GM12878 (cell line): ENCODE measurements around the gene ADRB1. TPM values are rescaled to one million over a fixed set of nuclear protein-coding genes. Genes with fewer than 3 reads are reported as not detected.
A peak's percentile ranks its signal among the peaks of the same experiment; 100 is the strongest.

Source experiments
- ATAC-seq: fragments of 200-7000 bp; cut with Tn5 transposase; 3 replicates; pipeline ENCODE4 v1.9.1; 2020; ENCODE audit warnings: mild to moderate bottlenecking, moderate library complexity
- BruUV-seq: library from RNA; stranded (reverse); fragments of 400-500 nt; replicated peaks from 2 replicates; lab custom pipeline; 2021; lab: Mats Ljungman, UMichigan
- CTCF ChIA-PET: fragments of 300-600 bp; sonication (Branson Sonifier 250); formaldehyde crosslinking; extraction: SDS; loops from one replicate; lab custom pipeline; 2021; ENCODE audit warnings: inconsistent platforms; lab: Yijun Ruan, JAX
- POLR2A ChIA-PET: fragments of 350-600 bp; formaldehyde crosslinking; extraction: SDS; loops from one replicate; lab custom pipeline; 2021; ENCODE audit warnings: inconsistent platforms; lab: Charles Lee
- RAD21 ChIA-PET: fragments of 300-600 bp; sonication (Branson Sonifier 250); formaldehyde crosslinking; loops from one replicate; lab custom pipeline; 2023; ENCODE audit warnings: antibody characterized with exemption; ENCODE audit not compliant: unreplicated experiment; lab: Charles Lee
- SMC1A ChIA-PET: fragments of 300-600 bp; sonication (Branson Sonifier 250); formaldehyde crosslinking; loops from one replicate; lab custom pipeline; 2023; ENCODE audit not compliant: unreplicated experiment, uncharacterized antibody; lab: Charles Lee
- DNase-seq: peaks from one replicate; pipeline ENCODE4 v3.0.0-alpha.2; 2011; ENCODE audit warnings: low read depth, low spot score
- FAIRE-seq: peaks from 3 replicates; lab custom pipeline; 2011; peaks lifted over from hg19 to GRCh38; lab: Jason Lieb, UNC
- H2AFZ ChIP-seq: 2 replicates; pipeline ENCODE4 v1.6.0; 2011; ENCODE audit warnings: low read depth, low read length, control low read depth; ENCODE audit not compliant: control insufficient read depth
- H3K27ac ChIP-seq: 2 replicates; pipeline ENCODE4 v1.5.1; 2011; ENCODE audit warnings: control low read depth; ENCODE audit not compliant: control insufficient read depth, insufficient read depth
- H3K27me3 ChIP-seq, 2 experiments: replicated peaks in 1 of 2; 2 replicates each; pipeline versions ENCODE4 v1.6.0 to v1.6.1; 2011; ENCODE audit warnings: low read length in 1 of 2; ENCODE audit not compliant: control insufficient read depth in 2 of 2, insufficient read depth in 2 of 2
- H3K36me3 ChIP-seq, 2 experiments: 2 replicates each; pipeline ENCODE4 v1.5.1; 2011; ENCODE audit warnings: low read length in 1 of 2; ENCODE audit not compliant: control insufficient read depth in 2 of 2, insufficient read depth in 2 of 2
- H3K4me1 ChIP-seq: 2 replicates; pipeline ENCODE4 v1.6.1; 2011; ENCODE audit warnings: mild to moderate bottlenecking, low read length, moderate library complexity, mixed read lengths; ENCODE audit not compliant: control insufficient read depth, insufficient read depth
- H3K4me2 ChIP-seq: 2 replicates; pipeline ENCODE4 v1.6.0; 2011; ENCODE audit warnings: control low read depth; ENCODE audit not compliant: control insufficient read depth, insufficient read depth
- H3K4me3 ChIP-seq: fragments of 200-600 bp; sonication (generic); 2 replicates; pipeline ENCODE4 v1.5.1; 2016
- H3K79me2 ChIP-seq: 2 replicates; pipeline ENCODE4 v1.6.0; 2011; ENCODE audit warnings: low read length; ENCODE audit not compliant: control insufficient read depth, insufficient read depth
- H3K9ac ChIP-seq: 2 replicates; pipeline ENCODE4 v1.8.0; 2011; ENCODE audit warnings: low read length, control low read depth, mixed read lengths; ENCODE audit not compliant: control insufficient read depth, insufficient read depth
- H3K9me3 ChIP-seq: replicated peaks from 3 replicates; pipeline ENCODE4 v1.5.1; 2011; ENCODE audit warnings: mild to moderate bottlenecking, low read length; ENCODE audit not compliant: control insufficient read depth, insufficient read depth
- H4K20me1 ChIP-seq: 2 replicates; pipeline ENCODE4 v1.6.0; 2011; ENCODE audit not compliant: control insufficient read depth, insufficient read depth
- CHD1 ChIP-seq: IDR thresholded peaks from 2 replicates; pipeline ENCODE4 v1.6.1; 2012; ENCODE audit warnings: low read depth, low read length, improper control_type of control experiment
- CREB1 ChIP-seq: IDR thresholded peaks from 2 replicates; pipeline ENCODE4 v1.6.1; 2012; ENCODE audit warnings: low read depth, mild to moderate bottlenecking, inconsistent platforms
- CREM ChIP-seq: IDR thresholded peaks from 2 replicates; pipeline ENCODE4 v1.6.1; 2014; ENCODE audit warnings: antibody characterized with exemption, low read depth
- EED ChIP-seq: sonication (generic); IDR thresholded peaks from 2 replicates; pipeline ENCODE4 v1.6.1; 2016; ENCODE audit warnings: antibody characterized with exemption, low read depth
- ELK1 ChIP-seq: IDR thresholded peaks from 2 replicates; pipeline ENCODE4 v1.6.1; 2012; ENCODE audit warnings: low read depth, low read length, improper control_type of control experiment
- IRF4 ChIP-seq: IDR thresholded peaks from 2 replicates; pipeline ENCODE4 v1.6.1; 2011; ENCODE audit warnings: low read depth, low read length
- JUNB ChIP-seq: IDR thresholded peaks from 2 replicates; pipeline ENCODE4 v1.6.1; 2016; ENCODE audit warnings: antibody characterized with exemption, mild to moderate bottlenecking
- NFIC ChIP-seq: IDR thresholded peaks from 2 replicates; pipeline ENCODE4 v1.6.1; 2012; ENCODE audit warnings: low read depth, mild to moderate bottlenecking, inconsistent platforms, low read length, moderate library complexity
- POU2F2 ChIP-seq: IDR thresholded peaks from 3 replicates; pipeline ENCODE4 v1.6.1; 2011; ENCODE audit warnings: low read depth, mild to moderate bottlenecking, low read length, borderline replicate concordance
- RFX5 ChIP-seq: IDR thresholded peaks from 2 replicates; pipeline ENCODE4 v1.6.1; 2011; ENCODE audit warnings: low read depth, low read length, improper control_type of control experiment
- RUNX3 ChIP-seq: IDR thresholded peaks from 2 replicates; pipeline ENCODE4 v1.6.1; 2012; ENCODE audit warnings: low read length, inconsistent platforms
- SPI1 ChIP-seq: IDR thresholded peaks from 2 replicates; pipeline ENCODE4 v1.6.1; 2011; ENCODE audit warnings: low read depth, mild to moderate bottlenecking, low read length, moderate library complexity, borderline replicate concordance; ENCODE audit not compliant: insufficient read depth
- SRF ChIP-seq, 2 experiments: IDR thresholded peaks; 2 replicates each; pipeline ENCODE4 v1.6.1; 2011; ENCODE audit warnings: low read depth in 2 of 2, low read length in 2 of 2, mild to moderate bottlenecking in 1 of 2, moderate library complexity in 1 of 2
- YY1 ChIP-seq: IDR thresholded peaks from 2 replicates; pipeline ENCODE4 v1.6.1; 2011; ENCODE audit warnings: low read depth, mild to moderate bottlenecking, low read length
- ZBTB33 ChIP-seq: fragments of 450-650 bp; IDR thresholded peaks from 2 replicates; pipeline ENCODE4 v1.6.1; 2017; ENCODE audit warnings: mild to moderate bottlenecking
- WGBS: methylation state at CpG from one replicate; pipeline ENCODE4 v1.1.6; 2016; ENCODE audit warnings: low lambda C conversion rate; ENCODE audit not compliant: insufficient replicate concordance, insufficient coverage; ENCODE audit errors: missing lambda C conversion rate; 5-methylcytosine and 5-hydroxymethylcytosine counted together
- in situ Hi-C: fragments of 300-500 bp; cut with MboI; formaldehyde crosslinking; loops from 9 replicates; pipeline ENCODE4 v1.14.3; 2018; ENCODE audit warnings: mixed read lengths
- intact Hi-C: fragments of 100-400 bp; cut with micrococcal nuclease; formaldehyde crosslinking; loops from one replicate; pipeline ENCODE4 v1.14.2; 2022; ENCODE audit not compliant: unreplicated experiment
- polyA plus RNA-seq, 11 experiments: library from polyadenylated mRNA; depleted of rRNA in 4 of 11; unstranded in 6 of 11; stranded (reverse) in 5 of 11; fragments of >200 nt; fragmentation: Nextera tagmentation in 4 of 11; fragmentation: Illumina TruSeq in 1 of 11; extraction: Ambion mirVana in 4 of 11; extraction: Trizol in 1 of 11; gene quantifications; 1 replicate in 1 of 11; 2 replicates in 10 of 11; pipeline versions ENCODE4 v1.2.1 to v1.2.3, GENCODE V29; 2011 to 2016; ENCODE audit warnings: inconsistent platforms in 2 of 11, missing spikeins in 2 of 11, low read depth in 1 of 11
- total RNA-seq, 4 experiments: library from RNA; depleted of rRNA in 3 of 4; stranded (reverse); fragments of >200 nt in 3 of 4; fragmentation: Illumina TruSeq in 1 of 4; extraction: Trizol in 1 of 4; gene quantifications; 2 replicates each; pipeline versions ENCODE4 v1.2.1 to v1.2.3, GENCODE V29; 2013 to 2021

Gene ADRB1
- total and polyA plus RNA-seq, 10 of the 15 experiments (the other 5 are each of a cell fraction or from before 2014, with no cell fraction given): 0.26 to 4.5 (median 1.1) TPM

- H2AFZ ChIP-seq: no peak overlapping the region; the same call in 1 of the 2 replicates
- no peak for DNase-seq
- RAD21 ChIA-PET: interaction anchor here (1.1 to 1.6 kb wide), 3 partner anchors 22 to 234 kb away, joined by 3 to 4 read pairs (median 4); no protein-coding TSS in a partner anchor
- H3K36me3 ChIP-seq: no peaks in the 10 kb centered on the region
- no peaks in the 10 kb centered on the region for H3K79me2 ChIP-seq
- H3K9ac ChIP-seq: no peak overlapping the region
- SMC1A ChIA-PET: interaction anchor here (0.8 to 3.1 kb wide), 14 partner anchors 13 to 296 kb away, joined by 3 to 15 read pairs (median 7); partner anchors contain the start of gene ADRB1
- H4K20me1 ChIP-seq: no peaks in the 10 kb centered on the region
- POLR2A ChIA-PET: no interaction called here
- TF ChIP-seq CREB1: peak; percentile 27; the same call in 1 of the 2 replicates
- TF ChIP-seq ELK1: no peak
- TF ChIP-seq YY1: peak; percentile 20; the same call in 1 of the 2 replicates
- TF ChIP-seq NFIC: peak; percentile 60; the same call in 1 of the 2 replicates
- TF ChIP-seq ZBTB33: no peak
- no peak for TF ChIP-seq CHD1
- peak; percentile 56; the same call in 1 of the 3 replicates for TF ChIP-seq POU2F2
- no peak for TF ChIP-seq RFX5
- no peak for TF ChIP-seq IRF4
- TF ChIP-seq EED: 0 out of 2 replicates have a peak, but pooled peaks have one; percentile 35
- peak; percentile 67 for TF ChIP-seq RUNX3
- TF ChIP-seq SPI1: no peak
- peak; percentile 34; the same call in 1 of the 2 replicates for TF ChIP-seq CREM
- no peak for TF ChIP-seq SRF (IDR thresholded peaks at IDR 0.05; ENCODE audit: low read depth in 2 of 2, low read length in 2 of 2)
- TF ChIP-seq JUNB: peak; percentile 47
- FAIRE-seq: no peak
- peaks cover 41% of the 10 kb centered on the region for H3K4me1 ChIP-seq
- CTCF ChIA-PET: interaction anchor here (2.6 kb wide), 1 partner anchor 296 kb away, joined by 5 read pairs; no protein-coding TSS in a partner anchor
- intact Hi-C loops: loop anchor here (5.0 kb wide), 1 partner anchor 67 kb away; no protein-coding TSS in a partner anchor
- 11% methylated on average over 3 of the region's 3 CpGs for WGBS
- H3K4me3 ChIP-seq: no peak overlapping the region
- no TSS peak for BruUV-seq
- no peaks in the 10 kb centered on the region for H3K27me3 ChIP-seq
- H3K9me3 ChIP-seq: peaks cover 6% of the 10 kb centered on the region
- in situ Hi-C loops: no loop called here
- peak; percentile 80 for ATAC-seq
- peak overlapping the region; percentile 0; the same call in 1 of the 2 replicates for H3K4me2 ChIP-seq
- peak overlapping the region; percentile 33; the same call in 1 of the 2 replicates for H3K27ac ChIP-seq
Observed at GRCh38 chr10:114094795-114095194, 51.1 kb downstream of the ADRB1 start.
